ENCODE measurements around the gene ABCF1. TPM values are rescaled to one million over a fixed set of nuclear protein-coding genes. Genes with fewer than 3 reads are reported as not detected.
A peak's percentile ranks its signal among the peaks of the same experiment; 100 is the strongest.

ABCF1 gene
- total RNA-seq, 4 donors from 2014 or later: 41.7 to 46.4 (median 45.0) TPM

GRCh38 chr6:30555816-30556065 is 15.5 kb upstream of the ABCF1 start:
- TF ChIP-seq EP300 (IDR thresholded peaks at IDR 0.05) (no peak), POLR2AphosphoS5 (IDR thresholded peaks at IDR 0.05) (no peak), CTCF (IDR thresholded peaks at IDR 0.05) (no peak), POLR2A (IDR thresholded peaks at IDR 0.05) (no peak)

GRCh38 chr6:30556066-30556905 is 15.0 kb upstream of the ABCF1 start, which contains the start of gene GNL1:
Gene GNL1, minus strand, starts transcription at chr6:30556489. Its CDS starts 286 bp downstream, at chr6:30556203.
- TF ChIP-seq EP300 (IDR thresholded peaks at IDR 0.05) (no peak), CTCF (IDR thresholded peaks at IDR 0.05) (no peak), POLR2A (IDR thresholded peaks at IDR 0.05) (peak; percentile 4 to 58), POLR2AphosphoS5 (IDR thresholded peaks at IDR 0.05) (peak; percentile 14 to 90 (median 82))
- Histone ChIP-seq H3K4me3 (peak within 1 kb of the TSS; percentile 85), H3K36me3 (peaks cover 29% of the 10 kb centered on the region), H3K4me1 (peaks cover 29% of the 10 kb centered on the region), H3K9me3 (no peaks in the 10 kb centered on the region), H3K27ac (peak within 1 kb of the TSS; percentile 96), H3K27me3 (no peaks in the 10 kb centered on the region)
- under 1% methylated on average over 25 of the region's 71 CpGs for WGBS
- peak; percentile 98 for DNase-seq (ENCODE audit: low spot score in 2 of 2)

More at GRCh38 chr6:30555816-30556065, 15.5 kb upstream of the ABCF1 start:
- H3K9me3 ChIP-seq: no peaks in the 10 kb centered on the region
- peaks cover 29% of the 10 kb centered on the region for H3K4me1 ChIP-seq
- DNase-seq (ENCODE audit: low spot score in 2 of 2): no peak
- H3K27me3 ChIP-seq: no peaks in the 10 kb centered on the region
- WGBS: 0% methylated on average over 13 of the region's 15 CpGs
- peak overlapping the region; percentile 96 for H3K27ac ChIP-seq
- peak overlapping the region; percentile 85 for H3K4me3 ChIP-seq
- peaks cover 34% of the 10 kb centered on the region for H3K36me3 ChIP-seq

GRCh38 chr6:30556906-30557682 is 14.1 kb upstream of the ABCF1 start, which contains the start of gene PRR3:
Gene PRR3, plus strand, starts transcription at chr6:30557295. Its CDS starts 50 bp downstream, at chr6:30557345.
- Histone ChIP-seq H3K27me3 (no peaks in the 10 kb centered on the region), H3K27ac (peak within 1 kb of the TSS; percentile 96), H3K4me1 (peaks cover 29% of the 10 kb centered on the region), H3K9me3 (no peaks in the 10 kb centered on the region), H3K36me3 (peaks cover 26% of the 10 kb centered on the region), H3K4me3 (peak within 1 kb of the TSS; percentile 85)
- TF ChIP-seq EP300 (IDR thresholded peaks at IDR 0.05) (no peak), POLR2AphosphoS5 (IDR thresholded peaks at IDR 0.05) (peak in 1 of 3 donors; percentile 67), POLR2A (IDR thresholded peaks at IDR 0.05) (peak in 1 of 2 donors; percentile 42), CTCF (IDR thresholded peaks at IDR 0.05) (no peak)
- DNase-seq (ENCODE audit: low spot score in 2 of 2): peak; percentile 94 to 95
- 2% methylated on average over 33 of the region's 42 CpGs for WGBS

- Histone ChIP-seq H3K27me3 (no peaks in the 10 kb centered on the region), H3K9me3 (no peaks in the 10 kb centered on the region), H3K4me1 (peaks cover 29% of the 10 kb centered on the region), H3K4me3 (peak overlapping the region; percentile 85), H3K36me3 (peaks cover 26% of the 10 kb centered on the region), H3K27ac (peak overlapping the region; percentile 96)
- TF ChIP-seq CTCF (IDR thresholded peaks at IDR 0.05) (no peak), POLR2AphosphoS5 (IDR thresholded peaks at IDR 0.05) (no peak), EP300 (IDR thresholded peaks at IDR 0.05) (no peak), POLR2A (IDR thresholded peaks at IDR 0.05) (no peak)
- DNase-seq (ENCODE audit: low spot score in 2 of 2): no peak
- WGBS: under 1% methylated on average over 6 of the region's 6 CpGs
Measured at GRCh38 chr6:30557683-30557981, 13.6 kb upstream of the ABCF1 start.

- no peak for DNase-seq (ENCODE audit: low spot score in 2 of 2)
- 92% methylated on average over 3 of the region's 3 CpGs for WGBS
- Histone ChIP-seq H3K4me3 (no peak overlapping the region), H3K4me1 (peaks cover 14% of the 10 kb centered on the region), H3K9me3 (no peaks in the 10 kb centered on the region), H3K27ac (no peak overlapping the region), H3K27me3 (no peaks in the 10 kb centered on the region), H3K36me3 (peaks cover 18% of the 10 kb centered on the region)
- TF ChIP-seq POLR2A (IDR thresholded peaks at IDR 0.05) (no peak), EP300 (IDR thresholded peaks at IDR 0.05) (no peak), CTCF (IDR thresholded peaks at IDR 0.05) (no peak), POLR2AphosphoS5 (IDR thresholded peaks at IDR 0.05) (no peak)
Measured at GRCh38 chr6:30560930-30561329, 10.3 kb upstream of the ABCF1 start.

Measured in suprapubic skin (tissue), 4 donors.